ENCODE results near the gene ADAMTS5.

ADAMTS5 gene

DNA sequence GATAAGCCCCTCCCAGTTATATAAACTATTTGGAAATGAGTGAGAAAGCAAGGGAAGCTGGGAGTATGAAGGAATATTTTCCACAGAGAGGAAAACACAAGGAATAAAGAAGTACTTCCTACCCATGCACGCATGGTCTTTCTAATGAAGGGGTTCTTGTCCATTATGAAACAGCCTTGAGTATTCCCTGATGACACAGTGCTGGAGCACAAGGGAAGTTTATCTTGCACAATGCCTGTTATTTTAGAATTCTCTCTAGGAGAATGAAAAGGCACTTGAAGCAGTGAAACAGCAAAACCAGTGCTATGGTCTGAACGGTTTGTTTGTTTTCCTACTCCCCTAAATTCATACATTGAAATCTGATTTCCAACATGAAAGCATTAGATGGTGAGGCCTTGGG, 83.1 kb downstream of the ADAMTS5 start:
- H3K4me3 ChIP-seq (replicated peaks in 1 of 2; ENCODE audit: low read depth in 2 of 2, low read length in 2 of 2) = no peak overlapping the region
- peak; percentile 29 to 46 for DNase-seq (ENCODE audit: low read depth in 2 of 2)
- TF ChIP-seq, protein P1, sequence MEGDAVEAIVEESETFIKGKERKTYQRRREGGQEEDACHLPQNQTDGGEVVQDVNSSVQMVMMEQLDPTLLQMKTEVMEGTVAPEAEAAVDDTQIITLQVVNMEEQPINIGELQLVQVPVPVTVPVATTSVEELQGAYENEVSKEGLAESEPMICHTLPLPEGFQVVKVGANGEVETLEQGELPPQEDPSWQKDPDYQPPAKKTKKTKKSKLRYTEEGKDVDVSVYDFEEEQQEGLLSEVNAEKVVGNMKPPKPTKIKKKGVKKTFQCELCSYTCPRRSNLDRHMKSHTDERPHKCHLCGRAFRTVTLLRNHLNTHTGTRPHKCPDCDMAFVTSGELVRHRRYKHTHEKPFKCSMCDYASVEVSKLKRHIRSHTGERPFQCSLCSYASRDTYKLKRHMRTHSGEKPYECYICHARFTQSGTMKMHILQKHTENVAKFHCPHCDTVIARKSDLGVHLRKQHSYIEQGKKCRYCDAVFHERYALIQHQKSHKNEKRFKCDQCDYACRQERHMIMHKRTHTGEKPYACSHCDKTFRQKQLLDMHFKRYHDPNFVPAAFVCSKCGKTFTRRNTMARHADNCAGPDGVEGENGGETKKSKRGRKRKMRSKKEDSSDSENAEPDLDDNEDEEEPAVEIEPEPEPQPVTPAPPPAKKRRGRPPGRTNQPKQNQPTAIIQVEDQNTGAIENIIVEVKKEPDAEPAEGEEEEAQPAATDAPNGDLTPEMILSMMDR (IDR thresholded peaks at IDR 0.05; ENCODE audit: low read depth, low read length) = no peak

DNA sequence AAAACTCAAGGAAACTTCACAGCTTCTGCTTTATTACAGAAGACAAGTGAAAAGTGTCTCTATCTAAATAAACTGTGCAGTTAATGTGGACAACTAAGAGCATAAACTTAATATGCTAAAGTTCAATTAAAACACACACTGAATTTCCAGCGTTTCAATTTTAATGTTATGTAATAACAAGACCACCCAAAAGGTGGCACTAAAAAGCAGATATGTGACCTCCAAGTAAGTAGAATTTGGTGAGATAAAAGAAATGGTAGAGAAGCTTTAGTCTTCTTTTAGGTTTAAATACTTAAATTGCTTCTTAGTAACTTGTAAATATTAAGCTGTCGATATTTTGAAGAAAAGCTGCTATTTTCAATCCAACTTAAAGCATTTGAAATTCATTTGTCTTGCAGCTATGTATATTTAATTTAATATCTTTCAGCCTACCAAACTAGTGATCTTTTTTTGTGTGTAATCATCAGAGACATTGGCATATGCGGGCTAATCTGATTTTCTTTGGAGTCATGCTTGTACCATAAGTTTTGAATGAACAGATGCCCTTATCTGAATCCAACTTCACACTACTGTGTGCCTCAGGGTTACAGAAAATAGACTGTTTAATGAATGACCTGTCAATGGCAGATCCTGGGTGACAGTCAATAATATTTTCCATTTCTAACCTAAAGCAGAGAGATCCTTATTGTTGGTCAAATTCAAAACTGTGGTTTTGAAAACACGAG, 85.2 kb downstream of the ADAMTS5 start:
- TF ChIP-seq, protein P1 (IDR thresholded peaks at IDR 0.05; ENCODE audit: low read depth, low read length) = peak; percentile 29
- DNase-seq (ENCODE audit: low read depth in 2 of 2) = peak; percentile 59 to 68

DNA sequence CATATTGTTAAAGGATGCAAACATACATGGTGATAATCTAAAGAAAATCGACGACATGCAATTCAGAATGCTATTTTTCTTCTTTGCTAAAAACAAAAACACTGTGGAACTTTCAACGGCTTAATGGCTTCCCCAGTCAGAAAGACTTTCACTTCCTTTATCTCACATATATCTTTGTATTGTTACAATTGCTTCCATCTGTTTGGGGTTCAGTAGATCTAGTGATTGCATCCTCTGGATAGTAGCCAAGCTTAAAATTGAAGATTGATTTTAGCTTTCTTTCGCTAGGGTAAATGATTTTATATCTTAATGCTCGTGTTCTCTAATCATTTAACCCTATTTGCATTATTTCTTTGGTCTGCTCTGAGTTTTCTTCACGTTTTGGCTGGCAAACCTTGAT, 89.9 kb downstream of the ADAMTS5 start:
- TF ChIP-seq, protein P1 (IDR thresholded peaks at IDR 0.05; ENCODE audit: low read depth, low read length) = no peak
- H3K4me3 ChIP-seq (replicated peaks in 1 of 2; ENCODE audit: low read depth in 2 of 2, low read length in 2 of 2) = no peak overlapping the region
- no peak for DNase-seq (ENCODE audit: low read depth in 2 of 2)

More for the DNA sequence above, 85.2 kb downstream of the ADAMTS5 start:
- no peak overlapping the region for H3K4me3 ChIP-seq (replicated peaks in 1 of 2; ENCODE audit: low read depth in 2 of 2, low read length in 2 of 2)

DNA sequence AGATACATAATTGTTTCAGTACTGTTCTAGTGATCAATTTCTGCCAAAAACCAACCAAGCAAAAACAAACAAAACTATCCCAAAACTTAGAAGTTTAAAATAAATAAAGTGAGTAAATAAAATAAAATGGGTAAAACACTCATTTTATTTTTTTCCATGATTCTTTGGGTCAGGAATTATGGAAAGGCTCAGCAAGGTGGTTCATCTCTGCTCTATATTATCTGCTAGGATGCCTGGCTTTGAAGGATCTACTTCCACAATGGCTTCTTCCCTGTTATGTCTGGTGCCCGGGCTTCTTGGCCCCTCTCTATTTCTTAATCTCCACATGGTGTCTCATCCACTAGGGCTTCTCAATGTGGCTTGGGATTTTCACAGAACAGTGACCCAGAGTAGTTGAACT, 92.5 kb downstream of the ADAMTS5 start:
- DNase-seq (ENCODE audit: low read depth in 2 of 2) = no peak
- no peak overlapping the region for H3K4me3 ChIP-seq (replicated peaks in 1 of 2; ENCODE audit: low read depth in 2 of 2, low read length in 2 of 2)
- TF ChIP-seq, protein P1 (IDR thresholded peaks at IDR 0.05; ENCODE audit: low read depth, low read length) = no peak
